ENCODE measurements around the gene ATP6V1G2. TPM values are rescaled to one million over a fixed set of nuclear protein-coding genes. Genes with fewer than 3 reads are reported as not detected.

The ATP6V1G2 gene
- total RNA-seq, result 1 to 10 TPM in 1 of 2 donors, under 1 TPM in 1; 0.33 to 1.0 TPM

DNA sequence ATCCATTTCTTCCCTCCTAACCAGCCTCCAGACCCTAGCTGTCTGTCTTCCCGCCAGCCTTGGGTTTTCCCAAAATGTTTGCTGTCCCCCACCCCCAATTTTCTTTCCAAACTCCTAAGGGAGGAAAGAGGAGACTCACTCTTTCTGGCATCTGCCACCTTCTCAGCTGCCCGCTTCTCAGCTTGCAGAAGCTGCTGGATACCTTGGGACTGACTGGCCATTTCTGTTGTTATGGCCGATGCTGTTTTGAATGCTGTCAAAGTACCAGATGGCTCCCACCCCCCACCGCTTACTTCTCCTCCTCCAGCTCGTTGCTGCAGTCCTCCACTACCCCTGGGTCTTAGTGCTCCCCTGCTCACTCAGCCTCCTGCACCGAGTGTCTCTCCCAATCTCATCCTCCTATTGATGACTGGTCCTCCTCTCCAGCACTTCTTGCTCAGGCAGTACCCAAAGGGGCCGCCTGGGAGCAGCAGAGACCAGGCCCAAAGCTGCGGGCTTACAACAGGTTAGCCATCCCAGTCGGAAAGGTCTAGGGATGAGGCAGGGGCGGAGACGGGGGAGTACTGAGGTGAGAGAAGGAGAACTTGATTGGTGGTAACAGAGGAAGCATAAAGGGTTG is at the start of gene ATP6V1G2:
Gene ATP6V1G2, minus strand, starts transcription at position 270 of the 619 bp plus-strand sequence. Its CDS starts 49 bp downstream, at position 221.

DNA sequence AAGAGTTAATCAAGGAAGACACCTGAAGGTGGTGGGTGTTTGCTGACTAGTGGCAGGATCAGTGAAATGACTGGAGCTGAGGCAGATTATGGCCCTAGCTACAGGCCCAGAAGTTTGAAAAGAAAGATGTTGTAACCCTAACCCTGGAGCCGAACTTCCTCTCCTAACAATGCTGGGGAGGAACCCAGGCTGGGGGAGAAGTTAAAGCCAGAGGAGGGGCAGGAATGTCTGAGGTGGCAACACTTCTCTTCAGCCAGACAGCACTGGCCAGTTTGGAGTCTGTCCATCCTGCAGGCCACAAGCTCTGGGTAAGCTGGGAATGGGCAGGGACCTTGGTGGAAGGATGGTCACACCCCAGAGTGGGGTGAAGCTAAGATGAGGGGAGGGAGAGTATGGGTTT is 39.6 kb upstream of the ATP6V1G2 start, which contains the start of gene LST1:
Gene LST1, plus strand, starts transcription at position 270 of the 400 bp plus-strand sequence. CDS start 1,023 bp downstream, outside the sequence.

DNA sequence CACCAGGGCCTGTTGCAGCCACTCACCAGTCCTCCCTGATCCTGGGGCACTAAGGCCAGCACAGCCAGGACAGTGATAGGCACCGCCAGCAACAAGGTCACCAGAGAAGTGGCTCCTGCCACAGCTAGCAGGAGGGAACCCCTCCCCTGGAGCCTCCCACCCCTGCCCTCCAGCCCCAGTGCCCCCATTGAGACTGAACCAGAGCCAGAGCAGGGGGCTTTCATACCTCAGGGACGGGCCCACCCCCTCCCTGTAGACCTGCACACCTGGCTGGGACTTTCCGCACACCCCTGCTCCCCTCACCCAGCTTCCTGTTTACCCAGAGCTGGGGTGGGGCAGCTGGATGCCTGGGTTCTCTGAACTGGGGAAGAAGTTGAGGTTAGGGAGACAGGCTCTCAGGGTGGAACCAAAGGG is 35.8 kb upstream of the ATP6V1G2 start, which contains the start of gene LTB:
Gene LTB, minus strand, starts transcription at position 195 of the 414 bp plus-strand sequence. Its CDS starts 7 bp downstream, at position 188.

DNA sequence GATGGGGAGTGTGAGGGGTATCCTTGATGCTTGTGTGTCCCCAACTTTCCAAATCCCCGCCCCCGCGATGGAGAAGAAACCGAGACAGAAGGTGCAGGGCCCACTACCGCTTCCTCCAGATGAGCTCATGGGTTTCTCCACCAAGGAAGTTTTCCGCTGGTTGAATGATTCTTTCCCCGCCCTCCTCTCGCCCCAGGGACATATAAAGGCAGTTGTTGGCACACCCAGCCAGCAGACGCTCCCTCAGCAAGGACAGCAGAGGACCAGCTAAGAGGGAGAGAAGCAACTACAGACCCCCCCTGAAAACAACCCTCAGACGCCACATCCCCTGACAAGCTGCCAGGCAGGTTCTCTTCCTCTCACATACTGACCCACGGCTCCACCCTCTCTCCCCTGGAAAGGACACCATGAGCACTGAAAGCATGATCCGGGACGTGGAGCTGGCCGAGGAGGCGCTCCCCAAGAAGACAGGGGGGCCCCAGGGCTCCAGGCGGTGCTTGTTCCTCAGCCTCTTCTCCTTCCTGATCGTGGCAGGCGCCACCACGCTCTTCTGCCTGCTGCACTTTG is 29.0 kb upstream of the ATP6V1G2 start, which contains the start of gene TNF:
Gene TNF, plus strand, starts transcription at position 231 of the 567 bp plus-strand sequence. Its CDS starts 177 bp downstream, at position 408.

DNA sequence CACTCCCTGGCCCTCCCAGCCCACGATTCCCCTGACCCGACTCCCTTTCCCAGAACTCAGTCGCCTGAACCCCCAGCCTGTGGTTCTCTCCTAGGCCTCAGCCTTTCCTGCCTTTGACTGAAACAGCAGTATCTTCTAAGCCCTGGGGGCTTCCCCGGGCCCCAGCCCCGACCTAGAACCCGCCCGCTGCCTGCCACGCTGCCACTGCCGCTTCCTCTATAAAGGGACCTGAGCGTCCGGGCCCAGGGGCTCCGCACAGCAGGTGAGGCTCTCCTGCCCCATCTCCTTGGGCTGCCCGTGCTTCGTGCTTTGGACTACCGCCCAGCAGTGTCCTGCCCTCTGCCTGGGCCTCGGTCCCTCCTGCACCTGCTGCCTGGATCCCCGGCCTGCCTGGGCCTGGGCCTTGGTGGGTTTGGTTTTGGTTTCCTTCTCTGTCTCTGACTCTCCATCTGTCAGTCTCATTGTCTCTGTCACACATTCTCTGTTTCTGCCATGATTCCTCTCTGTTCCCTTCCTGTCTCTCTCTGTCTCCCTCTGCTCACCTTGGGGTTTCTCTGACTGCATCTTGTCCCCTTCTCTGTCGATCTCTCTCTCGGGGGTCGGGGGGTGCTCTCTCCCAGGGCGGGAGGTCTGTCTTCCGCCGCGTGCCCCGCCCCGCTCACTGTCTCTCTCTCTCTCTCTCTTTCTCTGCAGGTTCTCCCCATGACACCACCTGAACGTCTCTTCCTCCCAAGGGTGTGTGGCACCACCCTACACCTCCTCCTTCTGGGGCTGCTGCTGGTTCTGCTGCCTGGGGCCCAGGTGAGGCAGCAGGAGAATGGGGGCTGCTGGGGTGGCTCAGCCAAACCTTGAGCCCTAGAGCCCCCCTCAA is 25.9 kb upstream of the ATP6V1G2 start, which contains the start of gene LTA:
Gene LTA, plus strand, starts transcription at position 249 of the 871 bp plus-strand sequence. Its CDS starts 454 bp downstream, at position 703.

DNA sequence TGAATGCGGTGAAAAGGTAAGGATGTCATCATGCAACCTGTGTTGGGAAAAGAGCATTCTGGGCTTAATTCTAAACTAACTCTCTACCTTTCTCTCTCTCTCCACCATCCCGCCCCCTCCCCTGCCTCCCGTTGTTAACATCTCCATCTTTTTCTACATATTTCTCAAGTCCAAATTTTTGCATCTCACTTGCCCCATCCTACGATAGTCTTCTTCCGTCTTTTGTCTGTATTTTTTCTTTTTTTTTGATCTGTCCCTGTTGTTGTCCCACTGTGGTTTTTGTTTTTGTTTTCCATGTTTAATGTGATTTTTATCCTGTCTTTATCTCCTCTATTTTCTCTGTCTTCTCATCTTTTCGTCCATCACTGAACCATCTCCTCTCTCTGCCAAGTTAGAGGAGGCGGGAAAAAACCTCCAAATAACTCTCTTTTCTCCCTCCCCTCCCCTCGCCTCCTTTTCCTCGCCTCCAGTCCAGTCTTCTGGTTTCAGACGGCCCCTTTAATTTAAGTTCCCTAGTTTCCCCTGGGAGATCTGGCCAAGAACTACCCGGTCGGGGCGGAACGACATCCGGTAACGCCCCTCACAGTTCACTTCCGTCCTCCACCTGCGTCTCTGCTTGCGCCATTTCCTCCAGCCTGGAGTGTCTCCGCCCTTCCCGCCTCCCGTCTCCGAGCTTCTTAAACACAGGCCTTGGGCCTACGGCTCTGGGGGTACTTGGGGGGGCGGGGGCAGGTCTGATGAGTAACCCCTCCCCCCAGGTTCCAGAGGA is 734 bp upstream of the ATP6V1G2 start, which contains the start of gene NFKBIL1:
Gene NFKBIL1, plus strand, starts transcription at position 651 of the 769 bp plus-strand sequence. Its CDS starts 87 bp downstream, at position 738.

DNA sequence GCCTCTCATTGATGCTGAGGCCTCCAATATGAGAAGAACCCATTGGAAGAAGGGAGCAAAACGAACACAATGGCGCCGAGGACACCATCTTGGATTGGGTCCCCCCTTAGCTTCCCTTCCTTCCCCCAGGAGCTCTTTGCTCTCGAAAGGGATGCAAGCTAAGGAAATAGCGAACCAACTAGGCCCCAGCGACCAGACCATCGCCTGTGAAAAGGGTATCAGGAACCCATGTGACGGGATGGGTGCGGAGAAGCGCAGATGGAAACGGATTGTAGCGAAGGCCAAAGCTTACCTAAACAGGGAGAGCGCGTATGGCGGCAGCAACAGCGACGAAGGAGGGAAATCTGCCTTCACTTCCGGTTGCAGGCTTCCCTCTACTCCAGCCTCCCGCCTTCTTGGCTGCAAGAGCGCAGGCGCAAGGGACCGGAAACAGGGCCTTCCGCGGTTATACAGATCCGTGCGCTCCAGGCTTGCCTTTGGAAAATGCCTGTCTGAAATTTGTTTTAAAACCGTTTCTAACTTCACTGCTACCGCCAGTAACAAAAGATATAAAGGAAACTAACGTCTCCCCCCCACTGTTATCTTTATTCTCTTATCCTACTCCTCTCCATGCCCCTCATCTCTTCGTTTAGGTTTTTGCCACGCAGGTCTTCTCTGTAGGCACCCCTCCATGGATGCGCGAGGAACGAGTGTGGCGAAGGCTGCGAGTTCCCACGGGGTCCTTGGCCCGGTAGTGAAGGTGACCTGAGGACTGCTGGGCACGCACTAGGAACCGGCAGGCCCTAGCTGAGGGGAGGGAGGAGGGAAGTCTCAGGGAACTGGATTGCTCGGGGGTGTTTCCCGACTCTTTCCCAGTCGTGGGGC is 4.5 kb downstream of the ATP6V1G2 start, which contains the start of gene DDX39B:
Gene DDX39B, minus strand, starts transcription at position 346 of the 864 bp plus-strand sequence. CDS start 1,471 bp downstream, outside the sequence.

DNA sequence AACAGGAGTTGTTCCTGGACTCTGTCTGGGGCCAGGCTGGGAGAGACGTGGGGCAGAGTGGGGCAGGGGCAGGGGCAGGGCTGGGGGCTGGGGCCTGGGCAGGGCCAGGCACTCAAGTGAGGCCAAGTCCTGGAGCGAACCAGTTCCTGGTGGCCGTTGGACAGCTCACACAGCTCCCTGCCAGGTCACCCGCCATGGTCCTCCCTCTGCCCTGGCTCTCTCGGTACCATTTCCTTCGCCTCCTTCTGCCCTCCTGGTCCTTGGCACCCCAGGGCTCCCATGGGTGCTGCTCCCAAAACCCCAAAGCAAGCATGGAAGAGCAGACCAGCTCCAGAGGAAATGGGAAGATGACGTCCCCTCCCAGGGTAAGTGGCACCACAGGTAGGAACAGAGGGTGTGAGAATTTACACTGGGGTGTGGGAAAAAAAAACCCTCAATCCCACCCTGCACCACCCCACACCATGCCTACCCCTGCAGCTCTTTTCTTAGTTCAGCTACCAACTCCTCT is 17.5 kb downstream of the ATP6V1G2 start, which contains the start of gene MCCD1:
Gene MCCD1, plus strand, starts transcription at position 142 of the 508 bp plus-strand sequence. Its CDS starts 53 bp downstream, at position 195.

DNA sequence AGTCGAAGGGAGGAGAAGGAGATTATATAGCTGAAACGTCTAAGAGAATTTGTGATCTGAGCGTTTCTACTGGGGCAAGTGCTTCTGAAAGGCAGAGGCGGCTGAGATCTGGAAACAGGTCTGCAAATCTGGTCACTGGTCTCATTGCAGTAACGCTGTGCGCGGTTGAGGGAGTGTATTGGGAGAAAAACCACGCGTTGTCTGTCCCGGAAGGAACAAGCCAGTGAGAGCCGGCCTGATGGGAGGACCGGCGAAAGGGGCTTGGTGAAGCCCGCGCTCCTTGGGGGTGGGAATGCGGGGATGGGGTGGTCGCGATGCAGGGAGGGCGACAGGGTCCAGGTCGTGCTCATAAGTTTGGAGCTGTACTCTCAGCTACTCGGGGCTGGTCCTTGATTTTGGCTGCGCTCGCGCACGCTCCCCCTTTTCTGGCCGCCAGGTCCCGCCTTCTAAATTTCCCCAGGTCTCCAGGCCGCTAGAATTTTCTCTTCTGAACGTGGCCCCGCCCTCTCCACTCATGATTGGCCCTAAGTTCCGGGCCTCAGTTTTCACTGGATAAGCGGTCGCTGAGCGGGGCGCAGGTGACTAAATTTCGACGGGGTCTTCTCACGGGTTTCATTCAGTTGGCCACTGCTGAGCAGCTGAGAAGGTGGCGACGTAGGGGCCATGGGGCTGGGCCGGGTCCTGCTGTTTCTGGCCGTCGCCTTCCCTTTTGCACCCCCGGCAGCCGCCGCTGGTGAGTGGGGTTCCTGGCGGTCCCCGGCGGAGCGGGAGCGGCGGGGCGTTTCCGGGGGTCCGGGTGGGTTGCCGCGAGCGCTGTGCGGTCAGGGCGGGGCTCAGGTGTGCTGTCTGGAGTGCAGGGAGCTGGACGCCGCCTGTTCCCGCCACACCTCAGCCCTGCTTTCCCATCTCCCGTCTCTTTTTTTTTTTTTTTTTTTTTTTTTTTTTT is 48.6 kb downstream of the ATP6V1G2 start, which contains the start of gene MICB:
Gene MICB, plus strand, starts transcription at position 615 of the 946 bp plus-strand sequence. Its CDS starts 49 bp downstream, at position 664.

Small RNA genes lying within 50 kb of the gene (small RNA-seq; reads per million reads assigned to genes)
- 0 reads per million in 2 donors for gene AL663061.1
- 0 reads per million in 2 donors for gene RF00019
- gene SNORD117, result 490 to 581 reads per million in 2 donors
- gene SNORD84, result 0 reads per million in 2 donors

Other genes with a start within 250 kb of the ATP6V1G2 start
- gene HLA-B, start 189.4 kb downstream of the ATP6V1G2 start, total RNA-seq, result 1,000 to 10,000 TPM in 1 of 2 donors, 100 to 1,000 TPM in 1; 667 to 1,189 TPM
- 10 to 100 TPM; 52.0 to 60.6 TPM for gene MICA, start 143.0 kb downstream of the ATP6V1G2 start, total RNA-seq
- gene MICB, start 48.5 kb downstream of the ATP6V1G2 start, total RNA-seq, result 10 to 100 TPM; 11.4 to 19.3 TPM
- not detected for gene MCCD1, start 17.6 kb downstream of the ATP6V1G2 start, total RNA-seq
- gene DDX39B, start 4.6 kb downstream of the ATP6V1G2 start, total RNA-seq, result 100 to 1,000 TPM; 257 to 581 TPM
- 10 to 100 TPM; 21.6 to 27.5 TPM for gene NFKBIL1, start 1.0 kb upstream of the ATP6V1G2 start, total RNA-seq
- under 1 TPM in 1 of 2 donors, not detected in 1; under 0.01 TPM for gene LTA, start 25.7 kb upstream of the ATP6V1G2 start, total RNA-seq
- under 1 TPM; under 0.01 to 0.34 TPM for gene TNF, start 29.0 kb upstream of the ATP6V1G2 start, total RNA-seq
- gene LTB, start 35.8 kb upstream of the ATP6V1G2 start, total RNA-seq, result not detected
- gene LST1, start 39.7 kb upstream of the ATP6V1G2 start, total RNA-seq, result not detected
- not detected for gene NCR3, start 46.4 kb upstream of the ATP6V1G2 start, total RNA-seq
- gene AIF1, start 68.6 kb upstream of the ATP6V1G2 start, total RNA-seq, result not detected
- gene PRRC2A, start 74.1 kb upstream of the ATP6V1G2 start, total RNA-seq, result 10 to 100 TPM; 68.5 to 72.3 TPM
- 100 to 1,000 TPM; 125 to 160 TPM for gene BAG6, start 106.1 kb upstream of the ATP6V1G2 start, total RNA-seq
- gene APOM, start 109.3 kb upstream of the ATP6V1G2 start, total RNA-seq, result 1 to 10 TPM in 1 of 2 donors, under 1 TPM in 1; 0.33 to 1.0 TPM
- gene C6orf47, start 114.2 kb upstream of the ATP6V1G2 start, total RNA-seq, result 10 to 100 TPM; 21.3 to 23.1 TPM
- 10 to 100 TPM; 13.1 to 17.3 TPM for gene GPANK1, start 118.4 kb upstream of the ATP6V1G2 start, total RNA-seq
- gene CSNK2B, start 119.5 kb upstream of the ATP6V1G2 start, total RNA-seq, result 100 to 1,000 TPM; 142 to 170 TPM
- 1 to 10 TPM in 1 of 2 donors, under 1 TPM in 1; 1.00 to 2.1 TPM for gene LY6G5B, start 123.4 kb upstream of the ATP6V1G2 start, total RNA-seq
- under 1 TPM; under 0.01 to 0.67 TPM for gene LY6G5C, start 134.5 kb upstream of the ATP6V1G2 start, total RNA-seq
- gene ABHD16A, start 156.7 kb upstream of the ATP6V1G2 start, total RNA-seq, result 10 to 100 TPM; 47.0 to 53.0 TPM
- not detected for gene LY6G6F, start 160.3 kb upstream of the ATP6V1G2 start, total RNA-seq
- gene LY6G6D, start 168.7 kb upstream of the ATP6V1G2 start, total RNA-seq, result not detected
- not detected for gene LY6G6C, start 175.1 kb upstream of the ATP6V1G2 start, total RNA-seq
- gene MPIG6B, start 176.8 kb upstream of the ATP6V1G2 start, total RNA-seq, result not detected
- 10 to 100 TPM; 10.3 to 22.0 TPM for gene DDAH2, start 182.7 kb upstream of the ATP6V1G2 start, total RNA-seq
- 100 to 1,000 TPM; 511 to 845 TPM for gene CLIC1, start 189.9 kb upstream of the ATP6V1G2 start, total RNA-seq
- 10 to 100 TPM; 17.6 to 22.0 TPM for gene MSH5, start 193.4 kb upstream of the ATP6V1G2 start, total RNA-seq
- 1 to 10 TPM in 1 of 2 donors, under 1 TPM in 1; 0.69 to 1.7 TPM for gene SAPCD1, start 216.0 kb upstream of the ATP6V1G2 start, total RNA-seq
- not detected for gene VWA7, start 230.7 kb upstream of the ATP6V1G2 start, total RNA-seq
- 10 to 100 TPM; 58.5 to 66.6 TPM for gene VARS1, start 249.1 kb upstream of the ATP6V1G2 start, total RNA-seq

Measured in melanocyte of skin (primary cell).